Fibroblast of lung (primary cell): ENCODE data around the gene HAUS2. TPM values are rescaled to one million over a fixed set of nuclear protein-coding genes. Genes with fewer than 3 reads are reported as not detected.

Source experiments
- DNase-seq, 2 donors: peaks; one replicate each; pipeline versions ENCODE4 v3.0.0 to v3.0.0-alpha.2; 2010; ENCODE audit warnings: low read depth in 2 of 2
- H2AFZ ChIP-seq: 2 replicates; pipeline ENCODE4 v1.5.1; 2012; ENCODE audit warnings: low read length, control low read depth, inconsistent platforms
- H3K27ac ChIP-seq: 2 replicates; pipeline ENCODE4 v1.5.1; 2011; ENCODE audit warnings: low read length, control low read depth; ENCODE audit not compliant: insufficient read depth
- H3K27me3 ChIP-seq: 2 replicates; pipeline ENCODE4 v1.5.1; 2011; ENCODE audit warnings: mild to moderate bottlenecking, low read length; ENCODE audit not compliant: control insufficient read depth, insufficient read depth
- H3K36me3 ChIP-seq: 2 replicates; pipeline ENCODE4 v1.5.1; 2011; ENCODE audit warnings: low read length; ENCODE audit not compliant: control insufficient read depth, insufficient read depth
- H3K4me1 ChIP-seq: 2 replicates; pipeline ENCODE4 v1.5.1; 2011; ENCODE audit warnings: low read length; ENCODE audit not compliant: control insufficient read depth, insufficient read depth; ENCODE audit errors: extremely low read depth
- H3K4me2 ChIP-seq: 2 replicates; pipeline ENCODE4 v1.5.1; 2011; ENCODE audit warnings: low read length, control low read depth; ENCODE audit not compliant: insufficient read depth; ENCODE audit errors: extremely low read depth
- H3K4me3 ChIP-seq, 4 experiments: fragments of 200-600 bp in 1 of 4; sonication (generic) in 1 of 4; replicated peaks in 1 of 4; 2 replicates each; pipeline ENCODE4 v1.5.1; 2011 to 2016; ENCODE audit warnings: low read length in 4 of 4, low read depth in 3 of 4, mild to moderate bottlenecking in 3 of 4, control low read depth in 2 of 4, inconsistent platforms in 1 of 4, mixed read lengths in 1 of 4; ENCODE audit not compliant: insufficient read depth in 1 of 4; ENCODE audit errors: control extremely low read depth in 1 of 4
- H3K79me2 ChIP-seq: 2 replicates; pipeline ENCODE4 v1.5.1; 2012; ENCODE audit warnings: mild to moderate bottlenecking, low read length, inconsistent platforms; ENCODE audit not compliant: control insufficient read depth, insufficient read depth
- H3K9ac ChIP-seq: 2 replicates; pipeline ENCODE4 v1.5.1; 2011; ENCODE audit warnings: mild to moderate bottlenecking, low read length, control low read depth; ENCODE audit not compliant: insufficient read depth
- H3K9me3 ChIP-seq: 2 replicates; pipeline ENCODE4 v1.5.1; 2012; ENCODE audit warnings: low read depth, low read length; ENCODE audit not compliant: control insufficient read depth, insufficient read depth
- H4K20me1 ChIP-seq: 2 replicates; pipeline ENCODE4 v1.5.1; 2011; ENCODE audit warnings: low read length; ENCODE audit not compliant: control insufficient read depth, insufficient read depth; ENCODE audit errors: extremely low read depth
- EZH2 ChIP-seq: IDR thresholded peaks from 2 replicates; pipeline ENCODE4 v1.5.1; 2012; ENCODE audit warnings: low read length, control low read depth, mild to moderate bottlenecking; ENCODE audit errors: missing control alignments
- polyA minus RNA-seq: library from RNA; depleted of rRNA, polyadenylated mRNA; stranded (reverse); fragments of >200 nt; gene quantifications from 2 replicates; pipeline ENCODE4 v1.2.3, GENCODE V29; 2011; ENCODE audit warnings: low replicate concordance
- polyA plus RNA-seq, 2 donors: library from polyadenylated mRNA; depleted of rRNA in 1 of 2; stranded (reverse) in 1 of 2; unstranded in 1 of 2; fragments of >200 nt; gene quantifications; 2 replicates each; pipeline ENCODE4 v1.2.1, GENCODE V29; 2011 to 2012; ENCODE audit warnings: missing spikeins in 1 of 2
- total RNA-seq: library from RNA; depleted of rRNA; stranded (reverse); fragments of >200 nt; gene quantifications from 2 replicates; pipeline ENCODE4 v1.2.1, GENCODE V29; 2014
- TF ChIP-seq, protein P1 (sequence below), 2 donors: IDR thresholded peaks in 1 of 2; conservative IDR thresholded peaks in 1 of 2; 1 replicate in 1 of 2; 2 replicates in 1 of 2; pipeline ENCODE4 v1.5.1; 2011 to 2012; ENCODE audit warnings: low read length in 2 of 2, control low read depth in 1 of 2, inconsistent platforms in 1 of 2, low read depth in 1 of 2, mild to moderate bottlenecking in 1 of 2

The HAUS2 gene
- total RNA-seq (19.8 and 25.3 TPM in 2 replicates), polyA plus RNA-seq (26.2 and 30.4 TPM in 2 replicates), polyA minus RNA-seq (2.0 and 2.6 TPM in 2 replicates)
- 13.6 and 18.3 TPM in 2 replicates for polyA plus RNA-seq (2012)

DNA sequence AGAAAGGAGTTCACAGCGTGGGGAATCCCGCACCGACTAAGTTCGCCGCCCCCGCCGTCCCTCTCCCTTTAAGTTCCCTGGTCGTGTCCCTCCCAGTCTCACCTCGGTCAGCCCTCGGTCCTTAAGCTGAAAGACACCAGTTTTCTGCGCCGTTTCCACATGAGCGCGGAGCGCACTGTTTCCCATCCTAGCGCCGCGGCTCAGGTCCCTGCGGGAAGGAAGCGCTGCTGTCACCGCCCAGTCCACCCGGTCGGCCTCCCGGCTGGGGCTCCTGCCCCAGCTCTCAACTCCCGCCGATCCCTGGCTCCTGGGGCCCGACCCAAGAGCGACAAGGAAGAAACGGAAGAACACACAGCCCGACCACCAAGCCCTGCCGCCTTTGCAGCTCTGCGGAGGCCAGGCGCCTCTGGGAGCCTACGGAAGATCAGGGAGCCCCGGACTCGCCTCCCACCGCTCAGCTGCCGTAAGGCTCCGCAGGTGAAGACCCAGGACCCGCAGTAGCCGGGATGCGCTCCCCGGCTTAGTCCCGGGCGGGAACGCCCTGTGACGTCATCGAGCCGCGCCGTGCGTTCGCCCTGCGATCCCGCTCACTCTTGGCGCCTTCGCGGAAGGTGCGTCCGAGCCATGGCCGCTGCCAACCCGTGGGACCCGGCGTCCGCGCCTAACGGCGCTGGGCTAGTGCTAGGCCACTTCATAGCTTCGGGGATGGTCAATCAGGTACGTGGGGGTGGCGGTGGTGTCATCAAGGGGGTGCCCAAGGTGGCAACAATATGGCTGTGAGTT, at the start of gene HAUS2, which contains the start of gene LRRC57:
TSS of gene HAUS2 (plus strand) at position 590 of the 783 bp plus-strand sequence. CDS start at position 625, 35 bp downstream.
TSS of gene LRRC57 (minus strand) at position 545 of the 783 bp plus-strand sequence. CDS start at position 186, 359 bp downstream.
- Histone ChIP-seq H3K4me3 (peak within 1 kb of the TSS; percentile 54 to 99 (median 76)), H3K9ac (peak within 1 kb of the TSS; percentile 71), H2AFZ (peak within 1 kb of the TSS; percentile 96), H3K9me3 (no peaks in the 10 kb centered on the region), H3K36me3 (peaks cover 4% of the 10 kb centered on the region), H3K4me1 (peaks cover 4% of the 10 kb centered on the region), H4K20me1 (no peaks in the 10 kb centered on the region), H3K27me3 (no peaks in the 10 kb centered on the region), H3K79me2 (peaks cover 44% of the 10 kb centered on the region), H3K27ac (peak within 1 kb of the TSS; percentile 80), H3K4me2 (peak within 1 kb of the TSS; percentile 94)
- DNase-seq: peak; percentile 79 to 81
- TF ChIP-seq EZH2: no peak
- TF ChIP-seq, protein P1, sequence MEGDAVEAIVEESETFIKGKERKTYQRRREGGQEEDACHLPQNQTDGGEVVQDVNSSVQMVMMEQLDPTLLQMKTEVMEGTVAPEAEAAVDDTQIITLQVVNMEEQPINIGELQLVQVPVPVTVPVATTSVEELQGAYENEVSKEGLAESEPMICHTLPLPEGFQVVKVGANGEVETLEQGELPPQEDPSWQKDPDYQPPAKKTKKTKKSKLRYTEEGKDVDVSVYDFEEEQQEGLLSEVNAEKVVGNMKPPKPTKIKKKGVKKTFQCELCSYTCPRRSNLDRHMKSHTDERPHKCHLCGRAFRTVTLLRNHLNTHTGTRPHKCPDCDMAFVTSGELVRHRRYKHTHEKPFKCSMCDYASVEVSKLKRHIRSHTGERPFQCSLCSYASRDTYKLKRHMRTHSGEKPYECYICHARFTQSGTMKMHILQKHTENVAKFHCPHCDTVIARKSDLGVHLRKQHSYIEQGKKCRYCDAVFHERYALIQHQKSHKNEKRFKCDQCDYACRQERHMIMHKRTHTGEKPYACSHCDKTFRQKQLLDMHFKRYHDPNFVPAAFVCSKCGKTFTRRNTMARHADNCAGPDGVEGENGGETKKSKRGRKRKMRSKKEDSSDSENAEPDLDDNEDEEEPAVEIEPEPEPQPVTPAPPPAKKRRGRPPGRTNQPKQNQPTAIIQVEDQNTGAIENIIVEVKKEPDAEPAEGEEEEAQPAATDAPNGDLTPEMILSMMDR (conservative IDR thresholded peaks at IDR 0.05 in 1 of 2, IDR thresholded peaks at IDR 0.05 in 1 of 2; ENCODE audit: low read depth in 1 of 2, low read length in 2 of 2): no peak

DNA sequence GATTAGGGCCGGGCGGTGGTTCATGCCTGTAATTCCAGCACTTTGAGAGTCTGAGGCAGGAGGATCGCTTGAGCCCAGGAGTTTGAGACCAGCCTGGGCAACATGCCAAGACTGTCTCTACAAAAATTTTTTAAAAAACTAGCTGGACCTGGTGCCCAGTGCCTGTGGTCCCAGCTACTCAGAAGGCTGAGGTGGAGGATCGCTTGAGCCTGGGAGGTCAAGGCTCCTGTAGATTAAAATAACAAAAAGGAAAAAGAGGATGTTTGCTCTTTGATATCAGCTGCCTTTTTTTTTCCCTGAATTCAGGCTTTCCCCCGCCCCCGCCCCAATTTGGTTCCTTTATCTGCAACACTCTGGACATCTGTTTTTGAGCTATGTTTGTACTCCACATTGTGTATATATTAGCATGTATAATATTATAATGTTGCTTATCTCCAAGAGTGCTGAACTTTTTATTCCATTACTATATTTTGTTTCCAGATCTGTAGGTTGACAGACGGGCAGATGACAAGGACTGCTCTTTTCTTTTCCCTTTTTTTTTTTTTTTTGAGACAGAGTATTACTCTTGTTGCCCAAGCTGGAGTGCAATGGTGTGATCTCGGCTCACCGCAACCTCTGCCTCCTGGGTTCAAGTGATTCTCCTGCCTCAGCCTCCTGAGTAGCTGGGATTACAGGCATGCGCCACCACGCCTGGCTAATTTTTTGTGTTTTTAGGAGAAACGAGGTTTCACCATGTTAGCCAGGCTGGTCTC, 48.6 kb upstream of the HAUS2 start:
- H3K79me2 ChIP-seq: peaks cover 42% of the 10 kb centered on the region
- H3K4me1 ChIP-seq: peaks cover 4% of the 10 kb centered on the region
- H3K4me2 ChIP-seq: no peak overlapping the region
- H3K27ac ChIP-seq: peak overlapping the region; percentile 5
- H3K9me3 ChIP-seq: no peaks in the 10 kb centered on the region
- no peak overlapping the region for H3K4me3 ChIP-seq
- TF ChIP-seq, protein P1 (conservative IDR thresholded peaks at IDR 0.05 in 1 of 2, IDR thresholded peaks at IDR 0.05 in 1 of 2; ENCODE audit: low read depth in 1 of 2, low read length in 2 of 2): no peak
- TF ChIP-seq EZH2: no peak
- no peak for DNase-seq
- no peak overlapping the region for H3K9ac ChIP-seq
- H2AFZ ChIP-seq: no peak overlapping the region
- no peaks in the 10 kb centered on the region for H3K27me3 ChIP-seq
- no peaks in the 10 kb centered on the region for H3K36me3 ChIP-seq
- H4K20me1 ChIP-seq: no peaks in the 10 kb centered on the region

DNA sequence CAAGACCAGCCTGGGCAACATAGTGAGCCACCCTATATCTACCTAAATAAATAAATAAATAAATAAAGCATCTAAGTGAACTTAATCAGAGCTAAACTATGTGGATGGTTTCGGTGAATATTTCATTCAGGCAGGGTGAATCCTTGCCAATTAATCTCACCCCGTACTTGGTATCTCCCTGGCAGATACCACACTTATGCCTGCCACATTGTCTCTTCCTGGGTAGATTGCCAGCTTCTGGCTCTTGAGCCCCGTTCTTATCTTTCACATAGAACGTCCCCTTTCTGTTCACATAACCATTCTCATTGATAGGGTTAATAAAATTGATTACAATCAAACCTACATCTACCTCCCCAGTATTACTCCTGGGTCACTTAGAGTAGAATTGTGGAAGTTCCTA, 46.2 kb upstream of the HAUS2 start:
- Histone ChIP-seq H3K4me1 (peaks cover 6% of the 10 kb centered on the region), H4K20me1 (no peaks in the 10 kb centered on the region)
- TF ChIP-seq, protein P1 (conservative IDR thresholded peaks at IDR 0.05 in 1 of 2, IDR thresholded peaks at IDR 0.05 in 1 of 2; ENCODE audit: low read depth in 1 of 2, low read length in 2 of 2): no peak
- TF ChIP-seq EZH2: no peak

More for the DNA sequence above, 46.2 kb upstream of the HAUS2 start:
- H3K4me3 ChIP-seq: no peak overlapping the region
- H3K9ac ChIP-seq: no peak overlapping the region
- H2AFZ ChIP-seq: no peak overlapping the region
- no peaks in the 10 kb centered on the region for H3K36me3 ChIP-seq
- H3K27me3 ChIP-seq: no peaks in the 10 kb centered on the region
- no peaks in the 10 kb centered on the region for H3K9me3 ChIP-seq
- no peak overlapping the region for H3K4me2 ChIP-seq
- DNase-seq: peak in 1 of 2 donors; percentile 10
- no peak overlapping the region for H3K27ac ChIP-seq
- peaks cover 29% of the 10 kb centered on the region for H3K79me2 ChIP-seq
